GM18511 (cell line): ENCODE results near the gene GTPBP2.
"Not testable (repeated sequence)": the region's sequence is repeated elsewhere in the genome, so short reads cannot be mapped to it uniquely, and the experiment has no call there.

ENCODE experiments used
- ATAC-seq: cut with Tn5 transposase; IDR thresholded peaks from one replicate; pipeline ENCODE4 v1.9.1; 2021; ENCODE audit warnings: mild to moderate bottlenecking, moderate library complexity; ENCODE audit not compliant: unreplicated experiment

GTPBP2 gene

DNA sequence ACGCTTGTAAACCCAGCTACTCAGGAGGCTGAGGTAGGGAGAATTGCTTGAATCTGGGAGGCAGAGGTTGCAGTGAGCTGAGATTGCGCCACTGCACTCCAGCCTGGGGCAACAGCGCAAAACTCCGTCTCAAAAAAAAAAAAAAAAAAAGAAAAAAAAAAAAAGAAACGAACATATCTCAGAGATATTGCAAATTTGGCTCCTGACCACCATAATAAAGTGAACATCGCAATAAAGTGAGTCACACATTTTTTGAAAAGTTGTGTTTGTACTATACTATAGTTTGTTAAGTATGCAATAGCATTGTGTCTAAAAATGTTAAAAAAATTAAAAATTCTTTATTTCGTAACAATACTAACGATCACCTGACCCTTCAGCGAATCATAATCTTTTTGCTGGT, 29.1 kb upstream of the GTPBP2 start:
- no peak for ATAC-seq

DNA sequence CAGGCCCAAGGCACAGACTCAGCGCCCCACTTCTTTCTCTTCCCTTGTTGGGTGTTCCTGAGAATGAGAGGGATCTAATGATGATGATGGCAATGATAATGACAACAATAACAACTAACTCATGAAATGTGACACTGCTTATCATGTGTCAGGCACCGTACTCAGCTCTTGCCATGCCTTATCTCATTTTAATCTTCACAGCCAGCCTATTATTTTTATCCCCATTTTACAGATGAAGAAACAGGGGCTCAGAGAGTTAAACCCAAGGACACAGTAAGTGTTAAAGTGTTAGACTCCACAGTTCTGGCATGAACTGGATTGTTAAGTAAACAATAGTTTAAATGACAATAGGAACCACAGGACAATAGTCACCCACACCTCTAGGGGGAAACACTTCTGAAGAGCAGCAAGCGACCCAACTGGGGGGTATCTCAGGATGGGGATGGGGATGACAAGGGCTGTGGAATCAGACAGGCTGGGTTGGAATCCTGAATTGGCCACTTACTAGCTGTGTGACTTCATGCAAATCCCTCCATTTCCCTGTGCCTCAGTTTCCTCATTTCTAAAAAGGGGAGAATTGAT, 28.2 kb upstream of the GTPBP2 start:
- ATAC-seq: no peak

DNA sequence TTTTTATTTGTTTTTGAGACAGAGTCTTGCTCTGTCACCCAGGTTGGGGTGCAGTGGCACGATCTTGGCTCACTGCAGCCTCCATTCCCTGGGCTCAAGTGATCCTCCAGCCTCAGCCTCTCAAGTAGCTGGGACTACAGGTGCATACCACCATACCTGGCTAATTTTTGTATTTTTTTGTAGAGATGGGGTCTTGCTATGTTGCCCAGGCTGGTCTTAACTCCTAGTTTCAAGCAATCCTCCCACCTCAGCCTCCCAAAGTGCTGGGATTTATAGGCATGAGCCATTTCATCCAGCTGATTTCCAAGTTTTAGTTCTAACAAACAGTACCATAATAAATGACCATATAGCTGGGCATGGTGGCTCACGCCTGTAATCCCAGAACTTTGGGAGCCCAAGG, 23.8 kb upstream of the GTPBP2 start:
- ATAC-seq: not testable (repeated sequence)

DNA sequence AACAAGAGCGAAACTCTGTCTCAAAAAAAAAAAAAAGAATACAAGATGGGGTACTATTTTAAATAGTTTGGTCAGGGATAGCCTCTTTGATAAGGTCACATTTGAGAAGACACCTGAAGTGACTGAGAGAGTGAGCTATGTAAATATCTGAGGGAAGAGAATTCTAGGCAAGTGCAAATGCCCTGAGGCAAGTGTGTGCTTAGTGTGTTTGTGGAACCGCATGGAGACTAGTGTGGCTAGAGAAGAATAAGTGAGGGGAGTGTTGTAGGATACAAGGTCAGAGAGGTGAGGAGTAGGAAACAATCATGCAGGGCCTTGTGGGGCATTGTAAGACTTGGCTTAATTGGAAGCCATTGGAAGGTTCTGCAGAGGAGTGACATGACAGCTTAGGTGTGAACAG, 19.2 kb upstream of the GTPBP2 start:
- no peak for ATAC-seq

DNA sequence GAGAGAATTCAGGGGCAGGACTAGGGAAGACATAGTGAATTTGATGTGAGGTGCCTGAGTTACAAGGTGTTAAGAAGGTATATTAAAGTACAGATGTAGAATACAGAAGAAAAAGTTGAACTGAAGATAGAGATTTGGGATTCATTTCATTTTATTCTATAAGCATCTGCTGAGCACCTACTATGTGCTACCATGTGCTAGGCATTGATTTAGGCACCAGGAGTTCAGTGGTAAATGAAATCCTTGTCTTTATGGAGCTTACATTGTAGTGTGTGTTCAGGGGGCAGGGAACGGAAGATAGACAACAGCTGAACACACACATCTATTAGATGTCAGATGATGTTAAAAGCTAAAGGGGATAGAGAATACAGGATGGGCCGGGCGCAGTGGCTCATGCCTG, 18.5 kb upstream of the GTPBP2 start:
- ATAC-seq: no peak

DNA sequence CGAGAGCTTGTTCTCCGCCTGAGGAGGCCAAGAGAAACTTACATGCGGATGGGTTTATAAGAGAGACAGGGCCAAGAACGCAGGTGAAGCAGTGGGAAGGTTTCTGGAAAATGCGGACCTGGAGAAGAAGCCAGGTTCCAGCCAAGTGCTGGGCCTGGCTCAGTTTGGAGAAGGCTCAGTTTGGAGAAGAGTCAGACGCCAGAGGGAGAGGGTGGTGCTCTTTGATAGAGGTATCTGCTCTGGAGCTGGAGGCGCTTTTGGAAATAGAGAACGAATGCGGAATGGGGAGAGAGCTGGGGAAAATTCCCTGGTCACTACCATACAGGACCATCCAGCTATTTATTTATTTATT, 16.5 kb upstream of the GTPBP2 start:
- ATAC-seq: no peak

DNA sequence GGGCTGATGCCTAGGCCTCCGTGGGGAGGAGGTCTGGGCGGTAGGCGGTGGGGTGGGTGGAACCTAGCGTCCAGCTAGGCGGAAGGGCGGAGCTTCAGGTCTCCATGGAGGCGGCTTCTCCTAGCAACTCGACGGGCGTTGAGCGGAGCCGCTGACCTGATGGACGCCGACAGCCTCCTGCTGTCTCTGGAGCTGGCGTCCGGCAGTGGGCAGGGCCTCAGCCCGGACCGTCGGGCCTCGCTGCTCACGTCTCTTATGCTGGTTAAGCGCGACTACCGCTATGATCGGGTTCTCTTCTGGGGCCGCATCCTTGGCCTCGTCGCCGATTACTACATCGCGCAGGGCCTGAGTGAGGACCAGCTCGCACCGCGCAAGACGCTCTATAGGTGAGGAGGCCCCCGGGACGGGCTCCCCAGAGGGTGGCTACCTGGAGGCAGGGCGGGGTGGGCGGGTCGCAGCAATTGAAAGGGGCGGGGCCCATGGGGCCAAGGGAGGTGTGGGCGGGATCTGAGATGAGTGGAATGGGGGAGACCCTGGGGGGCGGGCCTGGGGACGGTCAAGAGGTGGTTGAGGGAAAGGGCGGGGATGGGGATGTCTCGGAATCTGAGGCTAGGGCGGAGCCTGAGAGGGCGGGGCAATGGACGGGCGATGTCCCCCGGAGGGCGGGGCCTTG, 16.0 kb upstream of the GTPBP2 start, which contains the start of gene RSPH9:
RSPH9 (plus strand) TSS at position 97 of the 673 bp plus-strand sequence; CDS start at position 160, 63 bp downstream.
- ATAC-seq: peak; percentile 71

DNA sequence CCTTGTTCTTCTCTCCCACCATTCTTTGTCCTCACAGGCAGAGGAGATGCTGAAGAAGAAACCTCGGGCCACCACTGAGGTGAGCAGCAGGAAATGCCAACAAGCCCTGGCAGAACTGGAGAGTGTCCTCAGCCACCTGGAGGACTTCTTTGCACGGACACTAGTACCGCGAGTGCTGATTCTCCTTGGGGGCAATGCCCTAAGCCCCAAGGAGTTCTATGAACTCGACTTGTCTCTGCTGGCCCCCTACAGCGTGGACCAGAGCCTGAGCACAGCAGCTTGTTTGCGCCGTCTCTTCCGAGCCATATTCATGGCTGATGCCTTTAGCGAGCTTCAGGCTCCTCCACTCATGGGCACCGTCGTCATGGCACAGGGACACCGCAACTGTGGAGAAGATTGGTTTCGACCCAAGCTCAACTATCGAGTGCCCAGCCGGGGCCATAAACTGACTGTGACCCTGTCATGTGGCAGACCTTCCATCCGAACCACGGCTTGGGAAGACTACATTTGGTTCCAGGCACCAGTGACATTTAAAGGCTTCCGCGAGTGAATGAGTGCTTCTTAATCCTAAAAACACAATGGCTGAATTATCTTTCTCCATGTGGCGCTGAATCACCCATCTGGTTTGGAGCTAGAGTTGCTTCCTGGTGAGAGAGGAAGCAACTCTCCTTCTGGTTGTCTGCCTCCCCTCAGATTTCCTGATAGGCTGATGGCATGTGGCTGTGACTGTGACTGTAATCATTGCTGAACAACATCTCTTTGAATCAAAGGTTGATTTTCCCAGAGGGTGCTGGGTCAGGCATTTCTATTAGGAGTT, 11.1 kb upstream of the GTPBP2 start:
- no peak for ATAC-seq

DNA sequence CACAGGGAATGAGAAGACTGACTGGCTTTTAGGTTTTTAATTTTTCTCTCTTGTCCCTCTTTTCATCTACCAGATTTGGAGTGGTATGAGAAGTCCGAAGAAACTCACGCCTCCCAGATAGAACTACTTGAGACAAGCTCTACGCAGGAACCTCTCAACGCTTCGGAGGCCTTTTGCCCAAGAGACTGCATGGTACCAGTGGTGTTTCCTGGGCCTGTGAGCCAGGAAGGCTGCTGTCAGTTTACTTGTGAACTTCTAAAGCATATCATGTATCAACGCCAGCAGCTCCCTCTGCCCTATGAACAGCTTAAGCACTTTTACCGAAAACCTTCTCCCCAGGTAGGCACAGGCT, 7.2 kb upstream of the GTPBP2 start:
- peak; percentile 21 for ATAC-seq

DNA sequence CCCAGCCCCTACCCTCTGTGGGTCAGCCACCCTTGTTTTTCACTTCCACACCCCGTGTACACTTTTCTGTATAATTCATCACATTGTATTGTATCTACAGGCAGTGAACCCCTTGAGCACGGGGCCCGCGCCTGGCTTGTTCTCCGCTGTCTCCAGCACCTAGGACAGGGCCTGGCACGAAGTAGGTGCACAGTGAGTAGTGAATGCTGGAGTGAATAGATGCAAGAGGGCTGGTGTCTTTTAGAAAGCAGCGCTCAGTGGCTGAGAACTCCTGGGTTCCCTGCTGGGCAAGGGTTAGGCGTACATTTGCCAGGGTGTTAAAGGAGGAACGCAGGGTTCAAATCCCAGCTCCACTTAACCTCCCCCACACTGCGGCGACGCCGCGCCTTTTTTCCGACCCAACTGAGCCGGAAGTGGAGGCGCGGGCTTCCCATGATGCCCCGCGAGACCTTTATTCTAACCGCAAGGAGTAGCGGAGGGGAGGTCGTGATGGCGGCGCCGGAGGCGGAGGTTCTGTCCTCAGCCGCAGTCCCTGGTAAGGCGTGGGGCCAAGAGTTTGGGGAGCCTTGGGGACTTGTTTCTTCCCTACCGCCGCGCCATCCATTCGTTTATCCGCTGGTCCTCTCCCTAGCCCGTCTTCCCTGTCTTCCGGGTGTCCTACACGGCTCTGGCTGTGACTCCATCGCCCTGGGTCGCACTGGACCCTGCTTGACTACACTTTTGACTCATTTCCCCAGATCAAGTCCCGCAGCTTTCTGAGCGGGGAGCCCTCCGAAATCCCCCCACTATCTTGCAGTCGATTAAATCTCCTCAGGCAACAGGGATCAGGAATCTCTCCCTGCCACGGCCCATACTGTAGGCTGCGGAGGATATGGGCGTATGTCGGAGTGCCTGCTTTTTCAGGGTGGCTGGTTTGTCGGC, 6.6 kb upstream of the GTPBP2 start, which contains the start of gene MAD2L1BP:
MAD2L1BP (plus strand) TSS at position 454 of the 921 bp plus-strand sequence; CDS start at position 490, 36 bp downstream.
- peak; percentile 89 for ATAC-seq

DNA sequence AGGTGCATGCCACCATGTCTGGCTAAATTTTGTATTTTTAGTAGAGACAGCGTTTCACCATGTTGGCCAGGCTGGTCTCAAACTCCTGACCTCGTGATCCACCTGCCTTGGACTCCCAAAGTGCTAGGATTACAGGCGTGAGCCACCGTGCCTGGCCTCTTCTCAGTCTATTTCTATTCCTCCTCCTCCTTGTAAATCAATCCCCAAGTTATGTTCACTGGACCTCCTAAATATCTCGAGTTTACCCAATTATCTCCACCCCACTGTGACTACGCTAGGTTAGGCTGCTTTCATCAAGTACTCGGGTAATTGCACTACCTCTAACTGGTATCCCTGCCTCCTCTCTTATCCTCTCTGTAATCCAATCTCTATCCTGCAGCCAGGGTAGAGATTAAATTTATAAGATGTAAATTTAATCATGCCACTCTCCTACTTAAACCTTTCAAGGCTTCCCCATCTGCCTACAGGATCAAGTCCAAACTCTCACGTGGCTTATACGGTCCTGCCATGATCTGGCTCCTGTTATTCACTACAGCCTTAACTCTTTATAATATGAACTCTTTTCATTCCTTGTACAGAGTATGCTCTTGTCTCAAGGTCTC, 5.7 kb upstream of the GTPBP2 start:
- no peak for ATAC-seq

DNA sequence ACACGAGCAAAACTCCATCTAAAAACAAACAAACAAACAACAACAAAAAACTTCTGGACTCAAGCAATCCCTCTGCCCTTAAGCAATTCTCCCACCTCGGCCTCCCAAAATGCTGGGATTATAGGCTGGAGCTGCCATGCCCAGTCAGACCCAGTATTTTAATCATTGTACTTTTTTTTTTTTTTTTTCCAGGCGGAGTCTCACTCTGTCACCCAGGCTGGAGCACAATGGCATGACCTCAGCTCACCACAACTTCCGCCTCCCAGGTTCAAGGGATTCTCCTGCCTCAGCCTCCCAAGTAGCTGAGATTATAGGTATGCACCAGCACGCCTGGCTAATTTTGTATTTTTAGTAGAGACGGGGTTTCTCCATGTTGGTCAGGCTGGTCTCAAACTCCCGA, 3.9 kb upstream of the GTPBP2 start:
- ATAC-seq: not testable (repeated sequence)

DNA sequence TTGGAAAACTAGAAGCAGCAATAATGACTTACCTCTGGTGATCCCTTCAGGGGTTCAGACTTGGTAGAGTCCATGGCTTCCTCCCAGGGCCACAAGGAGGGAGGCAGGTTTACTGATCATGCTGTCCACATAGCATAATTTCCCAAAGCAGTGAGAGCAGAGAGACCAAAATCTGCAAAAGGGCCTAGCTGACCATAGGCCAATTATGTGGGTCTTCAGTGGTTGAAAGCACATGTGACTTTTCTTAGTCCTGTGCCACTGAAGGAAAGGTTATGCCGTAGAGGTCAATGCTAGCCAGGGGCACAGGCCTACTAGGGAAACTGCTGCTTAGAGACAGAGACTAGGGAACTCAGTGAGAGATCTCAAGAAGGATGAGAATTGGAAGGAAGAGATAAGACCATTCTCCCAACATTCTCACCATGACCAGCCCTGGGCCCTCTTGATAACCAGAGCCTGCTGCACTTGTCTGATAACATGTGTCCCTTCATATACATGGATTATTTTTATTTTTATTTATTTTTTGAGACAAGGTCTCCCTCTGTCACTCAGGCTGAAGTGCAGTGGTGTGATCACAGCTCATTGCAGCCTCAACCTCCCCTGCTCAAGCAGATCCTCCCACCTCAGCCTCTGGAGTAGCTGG, 2.0 kb upstream of the GTPBP2 start:
- ATAC-seq: no peak

DNA sequence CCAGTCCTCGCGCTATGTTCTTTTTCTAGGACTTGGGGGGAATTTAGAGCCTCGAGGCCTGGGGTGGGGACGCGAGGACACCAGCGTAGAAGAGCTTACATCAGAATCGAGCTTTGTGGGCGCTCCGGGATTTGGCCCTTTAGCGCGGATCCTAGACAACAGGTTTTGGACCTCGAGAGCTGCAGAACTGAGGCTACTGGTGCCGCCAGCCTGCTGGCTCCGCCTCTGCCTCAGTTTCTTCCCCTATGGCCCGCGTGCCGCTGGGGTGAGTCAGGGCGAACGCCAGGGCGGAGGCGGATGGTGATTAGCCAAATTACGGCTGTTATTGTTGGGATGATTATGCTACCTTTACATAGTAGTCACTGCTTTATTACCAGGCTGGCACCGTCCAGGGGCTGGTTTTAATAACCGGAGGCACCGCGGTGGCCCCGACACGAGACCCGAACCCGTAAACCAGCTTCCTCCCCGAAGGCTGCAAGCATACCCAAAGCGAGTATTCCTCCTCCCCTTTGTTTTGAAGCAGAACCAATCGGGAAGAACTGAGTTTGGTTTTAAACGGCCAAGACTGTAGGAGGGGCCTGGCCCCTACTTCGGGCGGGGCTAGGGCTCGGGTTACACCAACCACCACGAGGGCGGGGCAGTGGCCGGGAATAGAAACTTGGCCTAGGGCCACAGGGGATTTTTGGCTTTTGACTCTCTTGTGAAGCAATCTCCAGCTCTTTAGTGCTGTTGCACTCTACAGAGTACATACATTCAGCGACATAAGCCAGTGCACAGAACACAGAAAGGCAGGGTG, 639 bp upstream of the GTPBP2 start:
- peak; percentile 72 for ATAC-seq

DNA sequence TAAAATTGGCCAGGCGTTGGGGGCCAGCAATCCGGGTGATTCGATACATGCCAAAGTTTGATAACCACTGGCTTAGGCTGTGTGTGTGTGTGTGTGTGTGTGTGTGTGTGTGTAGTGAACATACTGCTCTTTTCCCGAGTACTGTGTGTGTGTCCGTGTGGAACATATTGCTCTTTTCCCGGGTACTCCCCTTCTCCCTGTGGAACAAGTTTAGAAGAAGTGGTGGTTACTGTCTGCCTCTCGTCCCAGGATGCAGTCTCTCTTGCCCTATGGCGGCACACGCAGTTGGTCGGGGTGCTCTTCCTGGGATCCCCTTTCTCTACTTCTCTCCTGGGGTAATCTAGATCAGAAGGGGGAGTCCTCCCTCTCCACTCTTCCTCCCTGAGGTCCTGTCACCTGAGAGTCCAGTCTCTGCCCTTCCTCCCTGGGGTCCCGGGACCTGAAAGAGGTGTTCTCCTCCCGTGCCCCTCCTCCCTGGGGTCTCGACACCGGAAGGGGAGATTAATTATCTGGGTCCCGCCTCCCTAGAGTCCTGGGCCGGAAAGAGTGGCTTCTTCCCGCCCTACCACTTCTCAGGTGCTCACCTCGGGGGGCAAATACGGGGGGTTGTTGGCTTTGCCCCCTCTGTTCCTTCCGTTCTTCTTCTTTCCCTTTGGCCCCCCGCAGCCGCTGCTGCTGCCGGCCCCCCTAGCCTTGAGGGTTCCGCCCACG, 516 bp downstream of the GTPBP2 start:
- peak; percentile 45 for ATAC-seq

DNA sequence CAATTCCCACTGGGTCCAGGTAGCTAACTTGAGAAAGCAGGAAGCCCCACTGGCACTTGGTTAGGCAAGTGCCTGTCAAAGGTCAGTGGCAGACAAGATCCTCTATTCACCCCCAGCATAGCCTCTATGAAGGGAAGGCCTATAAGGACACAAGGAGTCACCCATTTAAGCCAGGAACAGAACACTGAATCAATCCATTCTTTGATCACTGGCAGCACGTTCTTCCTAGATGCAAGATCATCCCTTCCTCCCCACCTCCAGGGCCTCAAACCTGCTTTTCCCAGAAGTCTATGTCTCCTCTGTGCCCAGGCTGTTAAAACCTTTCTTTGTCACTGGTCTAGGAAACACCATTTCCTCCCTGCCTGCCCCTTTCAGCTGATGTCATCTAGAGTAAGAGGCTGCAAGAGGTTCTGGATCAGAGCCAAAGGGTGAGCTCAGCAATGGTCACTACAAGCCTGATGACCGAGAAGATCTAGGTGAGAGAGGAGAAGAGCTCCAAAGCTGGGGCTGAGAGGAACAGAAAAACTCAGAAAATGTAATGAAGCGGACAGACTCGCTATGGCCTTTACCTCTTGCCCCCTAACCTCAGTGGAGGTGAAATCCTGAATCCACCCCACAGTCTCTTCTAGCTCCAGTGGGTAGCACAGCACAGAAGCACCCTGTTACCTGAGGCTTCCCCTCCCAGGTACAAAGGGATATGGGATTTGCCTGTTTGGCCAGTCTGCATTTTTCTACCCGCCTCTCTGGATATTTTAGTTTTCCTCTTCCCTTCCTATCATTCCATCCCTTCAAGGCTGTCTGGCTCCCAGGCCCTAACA, 1.8 kb downstream of the GTPBP2 start:
- no peak for ATAC-seq

DNA sequence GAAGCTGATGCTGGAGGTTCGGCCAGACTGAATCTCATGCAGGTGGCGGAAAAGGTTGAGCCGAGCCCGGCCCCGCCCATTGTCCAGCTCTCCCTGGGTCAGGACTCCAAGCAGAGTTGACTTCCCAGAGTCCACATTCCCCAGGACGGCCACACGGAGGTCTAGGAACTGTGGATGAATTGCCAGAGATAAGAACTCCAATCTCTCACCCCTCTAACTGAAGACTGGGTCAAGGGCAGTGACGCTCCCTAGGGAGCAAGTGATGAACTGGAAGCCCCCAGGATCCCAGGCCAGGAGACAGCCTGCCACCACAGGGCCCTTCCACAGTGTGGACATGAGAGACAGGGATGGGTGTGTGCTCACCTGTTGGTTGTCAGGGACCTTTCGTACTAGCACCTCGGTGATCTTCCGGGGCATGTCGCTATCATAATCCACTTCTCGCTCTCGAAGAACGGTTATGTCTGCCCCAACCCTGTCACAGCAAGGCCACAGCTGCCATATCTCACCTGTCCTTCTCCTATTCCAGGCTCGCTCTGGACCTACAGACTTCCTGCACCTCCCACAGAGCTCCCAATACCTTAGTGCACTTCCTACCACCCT, 3.6 kb downstream of the GTPBP2 start:
- ATAC-seq: no peak
